Left lung (tissue), 10 donors: Measurements from ENCODE around the gene DAGLA. TPM values are rescaled to one million over a fixed set of nuclear protein-coding genes. Genes with fewer than 3 reads are reported as not detected.
A peak's percentile ranks its signal among the peaks of the same experiment; 100 is the strongest.

ENCODE experiments used
- ATAC-seq: fragments of 200-7000 bp; cut with Tn5 transposase; one replicate; pipeline ENCODE4 v1.9.1; 2020; ENCODE audit warnings: moderate library complexity
- DNase-seq, 4 donors: peaks; one replicate each; pipeline ENCODE4 v3.0.0-alpha.2; 2013 to 2020
- H3K27ac ChIP-seq, 2 donors: fragments of 200-600 bp; sonication (generic) in 1 of 2; one replicate each; pipeline versions ENCODE4 v1.5.0 to v1.8.0; 2020 to 2021
- H3K27me3 ChIP-seq, 2 donors: fragments of 200-600 bp; sonication (generic) in 1 of 2; one replicate each; pipeline versions ENCODE4 v1.5.0 to v1.8.0; 2020 to 2021
- H3K36me3 ChIP-seq, 2 donors: fragments of 200-600 bp; sonication (generic) in 1 of 2; one replicate each; pipeline versions ENCODE4 v1.5.0 to v1.8.0; 2020 to 2021
- H3K4me1 ChIP-seq, 2 donors: fragments of 200-600 bp; one replicate each; pipeline ENCODE4 v1.8.0; 2021
- H3K4me3 ChIP-seq, 2 donors: fragments of 200-600 bp; sonication (generic) in 1 of 2; one replicate each; pipeline versions ENCODE4 v1.5.0 to v1.8.0; 2020 to 2021; ENCODE audit warnings: mild to moderate bottlenecking in 1 of 2
- H3K9me3 ChIP-seq, 2 donors: fragments of 200-600 bp; sonication (generic) in 1 of 2; one replicate each; pipeline versions ENCODE4 v1.5.0 to v1.8.0; 2020 to 2021
- CTCF ChIP-seq, 2 donors: fragments of 200-600 bp; sonication (generic) in 1 of 2; IDR thresholded peaks; one replicate each; pipeline versions ENCODE4 v1.5.0 to v1.8.0; 2021; ENCODE audit warnings: antibody characterized with exemption in 2 of 2
- intact Hi-C, 2 donors: fragments of 100-400 bp; cut with DNase I; formaldehyde crosslinking; loops; one replicate each; pipeline versions ENCODE4 v1.11.2 to v1.14.2; 2022
- polyA plus RNA-seq, 6 donors: library from polyadenylated mRNA; unstranded; fragments of 120-200 nt; gene quantifications; one replicate each; pipeline ENCODE4 v1.2.1, GENCODE V29; 2013; ENCODE audit not compliant: insufficient read length in 6 of 6
- total RNA-seq, 2 donors: library from RNA; stranded (reverse); fragmentation: NEBNext Ultra II Directional; extraction: Animal tissue kit (Norgen Biotek cat#: 25700); gene quantifications; one replicate each; pipeline ENCODE4 v1.2.1, GENCODE V29; 2021
- donor health status: DM: no; HTN: yes; CAD: no.
- donor health status: DM: no; HTN: no; CAD: no.

The DAGLA gene
- total and polyA plus RNA-seq, 8 donors: 2.2 to 4.3 (median 3.8) TPM

- Histone ChIP-seq H3K27me3 (peaks cover 0 to 5% of the 10 kb centered on the region in 2 donors), H3K27ac (no peak overlapping the region), H3K36me3 (no peaks in the 10 kb centered on the region), H3K4me1 (peaks cover 17 to 74% of the 10 kb centered on the region in 2 donors), H3K9me3 (no peaks in the 10 kb centered on the region), H3K4me3 (no peak overlapping the region)
- intact Hi-C loops: no loop called here
- DNase-seq (no peak), ATAC-seq (no peak)
- TF ChIP-seq CTCF (IDR thresholded peaks at IDR 0.05): no peak
Measured at GRCh38 chr11:61700720-61701119, 20.5 kb downstream of the DAGLA start.

GRCh38 chr11:61701242-61701886 lies 21.2 kb downstream of the DAGLA start:
- ATAC-seq: no peak
- intact Hi-C loops: no loop called here

GRCh38 chr11:61702701-61703312 lies 22.6 kb downstream of the DAGLA start:
- Histone ChIP-seq H3K9me3 (no peaks in the 10 kb centered on the region), H3K4me1 (peaks cover 9 to 54% of the 10 kb centered on the region in 2 donors), H3K27me3 (peaks cover 0 to 5% of the 10 kb centered on the region in 2 donors), H3K4me3 (no peak overlapping the region), H3K36me3 (no peaks in the 10 kb centered on the region), H3K27ac (no peak overlapping the region)
- intact Hi-C loops: no loop called here
- TF ChIP-seq CTCF (IDR thresholded peaks at IDR 0.05): no peak
- ATAC-seq: no peak
- peak in 1 of 4 donors; percentile 62 for DNase-seq

More at GRCh38 chr11:61701242-61701886, 21.2 kb downstream of the DAGLA start:
- TF ChIP-seq CTCF (IDR thresholded peaks at IDR 0.05): peak in 1 of 2 donors; percentile 19
- Histone ChIP-seq H3K4me3 (no peak overlapping the region), H3K27me3 (peaks cover 0 to 5% of the 10 kb centered on the region in 2 donors), H3K36me3 (no peaks in the 10 kb centered on the region), H3K4me1 (peaks cover 12 to 68% of the 10 kb centered on the region in 2 donors), H3K9me3 (no peaks in the 10 kb centered on the region), H3K27ac (no peak overlapping the region)
- no peak for DNase-seq

- ATAC-seq (no peak), DNase-seq (no peak)
- no peak for TF ChIP-seq CTCF (IDR thresholded peaks at IDR 0.05)
- Histone ChIP-seq H3K36me3 (no peaks in the 10 kb centered on the region), H3K4me3 (no peak overlapping the region), H3K4me1 (peaks cover 0 to 34% of the 10 kb centered on the region in 2 donors), H3K27me3 (peaks cover 0 to 5% of the 10 kb centered on the region in 2 donors), H3K9me3 (no peaks in the 10 kb centered on the region), H3K27ac (no peak overlapping the region)
- intact Hi-C loops: no loop called here
Measured at GRCh38 chr11:61704838-61705237, 24.6 kb downstream of the DAGLA start.
